ENCODE data around the gene TRAPPC2L. TPM values are rescaled to one million over a fixed set of nuclear protein-coding genes. Genes with fewer than 3 reads are reported as not detected.

TRAPPC2L gene
- total RNA-seq, 1 donor from 2014 or later: 63.3 TPM

- intact Hi-C loops (cut with micrococcal nuclease): loop anchor here (2.0 to 5.0 kb wide), 5 partner anchors 111 to 653 kb away; partner anchors contain the start of genes SPG7 and ZFPM1
Measured at GRCh38 chr16:88856122-88856827, 652 bp upstream of the TRAPPC2L start.

DNA sequence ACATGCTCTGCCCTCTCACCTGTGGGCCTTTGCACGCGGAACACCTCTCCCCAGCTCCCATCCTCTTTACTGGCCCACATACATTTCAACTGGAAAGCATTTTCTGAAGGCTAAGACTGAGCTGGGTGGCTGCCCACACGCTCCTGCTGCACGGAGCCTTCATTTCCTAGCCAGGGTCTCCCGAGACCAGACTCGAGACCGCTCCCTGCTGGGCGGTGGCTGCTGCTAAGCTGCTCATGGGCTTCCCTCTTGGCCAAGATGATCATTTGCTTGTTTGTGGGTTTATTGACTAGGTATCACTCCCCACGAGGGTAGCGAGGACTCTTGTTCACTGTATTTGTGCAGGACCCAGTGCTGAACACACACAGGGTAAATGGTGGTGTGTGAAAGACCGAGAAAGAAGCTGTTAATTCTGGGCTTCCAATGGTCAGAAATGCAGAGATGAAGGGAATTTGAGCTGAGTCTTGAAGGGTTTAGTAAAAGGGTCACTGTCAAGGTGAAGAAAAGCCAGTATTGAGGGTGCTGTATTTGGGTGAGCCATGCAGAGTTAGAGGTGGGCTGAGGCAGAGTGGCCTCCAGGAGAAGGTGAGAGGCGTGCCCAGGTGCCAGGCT lies 907 bp downstream of the TRAPPC2L start:
- intact Hi-C loops (cut with micrococcal nuclease): loop anchor here (1.0 to 5.0 kb wide), 16 partner anchors 42 to 651 kb away; partner anchors contain the start of genes CDH15, CDT1, MVD and SPG7

GRCh38 chr16:88859381-88860091 lies 2.6 kb downstream of the TRAPPC2L start:
- intact Hi-C loops (cut with micrococcal nuclease): loop anchor here (5.0 kb wide), 1 partner anchor 407 kb away; the partner anchor contains the start of gene ZFPM1

DNA sequence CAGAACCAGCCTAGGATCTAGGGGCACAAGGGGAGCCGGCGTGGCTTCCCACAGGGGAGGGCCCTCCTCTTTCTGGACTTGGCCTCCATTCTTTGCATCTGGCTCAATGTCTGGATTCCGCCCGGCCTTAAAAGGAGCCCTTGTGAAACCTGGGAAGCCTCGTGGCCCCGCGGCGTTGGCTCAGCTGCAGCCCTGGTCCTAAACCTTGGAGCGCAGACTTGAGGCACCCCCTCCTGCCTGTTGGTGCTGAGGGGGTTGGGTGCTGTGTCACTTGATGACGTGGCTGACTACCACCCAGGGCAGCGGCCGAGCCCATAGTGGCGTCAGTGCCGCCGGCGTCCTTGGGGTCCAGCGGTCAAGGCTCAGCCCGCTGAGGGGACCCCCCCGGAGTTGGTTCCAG lies 4.4 kb downstream of the TRAPPC2L start:
- intact Hi-C loops (cut with micrococcal nuclease): no loop called here

GRCh38 chr16:88862968-88863367 lies 6.0 kb downstream of the TRAPPC2L start:
- intact Hi-C loops (cut with micrococcal nuclease): no loop called here

DNA sequence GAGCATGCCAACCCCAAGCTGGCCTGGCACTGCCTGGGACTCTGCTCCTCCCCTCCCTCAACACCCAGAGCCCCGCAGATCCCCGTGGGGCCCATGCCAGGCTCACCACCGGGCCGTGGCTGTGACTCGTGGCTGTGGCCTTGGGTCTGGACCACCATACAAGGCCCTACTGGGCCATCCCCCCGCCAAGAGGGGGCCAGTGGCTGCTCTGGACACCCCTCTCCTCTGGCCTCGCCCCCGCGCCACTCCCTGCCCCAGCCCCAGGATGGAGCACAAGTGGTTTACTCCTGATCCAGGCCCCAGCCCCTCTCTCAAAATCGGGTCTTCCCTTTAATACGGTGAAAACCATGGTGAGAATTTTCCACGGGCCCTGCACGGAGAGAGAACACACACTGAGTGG lies 6.5 kb downstream of the TRAPPC2L start:
- intact Hi-C loops (cut with micrococcal nuclease): no loop called here

DNA sequence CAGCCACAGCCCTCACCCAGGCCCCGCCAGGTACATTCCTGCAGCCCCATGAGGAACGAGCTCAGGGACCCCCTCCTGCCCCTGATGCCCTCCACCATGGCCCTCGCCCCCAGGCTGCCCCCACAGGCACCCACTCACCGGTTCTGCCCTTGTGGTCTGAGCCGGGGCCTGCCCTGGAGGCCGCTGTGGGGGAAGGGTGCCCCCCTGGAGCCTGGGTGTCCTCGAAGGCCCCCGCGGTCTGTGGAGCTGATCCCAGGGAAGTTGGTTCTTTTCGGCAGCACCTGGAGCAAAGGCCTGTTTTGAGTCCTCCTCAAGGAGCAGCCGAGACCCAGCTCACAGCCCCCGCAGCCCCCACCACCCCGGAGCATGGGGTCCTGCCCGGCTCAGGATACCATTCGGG lies 7.2 kb downstream of the TRAPPC2L start:
- intact Hi-C loops (cut with micrococcal nuclease): no loop called here

GRCh38 chr16:88864521-88864920 lies 7.6 kb downstream of the TRAPPC2L start:
- intact Hi-C loops (cut with micrococcal nuclease): no loop called here

GRCh38 chr16:88865310-88865709 lies 8.4 kb downstream of the TRAPPC2L start:
- intact Hi-C loops (cut with micrococcal nuclease): no loop called here

DNA sequence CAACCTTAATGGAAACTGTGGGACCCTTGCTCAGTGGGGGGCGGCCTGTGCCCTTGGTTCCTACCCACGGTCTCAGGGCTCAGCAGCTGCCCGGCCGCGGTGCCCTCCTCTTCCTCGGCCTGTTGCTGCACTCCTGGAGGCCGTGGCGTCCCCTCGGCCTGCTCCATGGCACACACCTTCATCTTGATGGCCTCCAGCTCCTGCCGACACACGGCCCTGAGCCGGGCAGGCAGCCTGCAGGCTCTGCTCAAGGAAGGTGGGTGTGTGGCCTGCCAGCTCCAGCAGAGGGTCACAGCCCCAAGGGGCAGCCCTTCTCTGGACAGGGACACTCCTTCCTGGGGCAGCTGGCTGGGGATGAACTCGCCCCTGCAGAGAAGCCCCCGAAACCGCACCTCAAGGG lies 8.8 kb downstream of the TRAPPC2L start:
- intact Hi-C loops (cut with micrococcal nuclease): no loop called here

- intact Hi-C loops (cut with micrococcal nuclease): no loop called here
Measured at GRCh38 chr16:88866151-88866920, 9.4 kb downstream of the TRAPPC2L start, which contains the start of gene PABPN1L. TSS of gene PABPN1L (minus strand) at chr16:88866660. CDS start at chr16:88866606, 54 bp downstream.

GRCh38 chr16:88867581-88868246 lies 10.8 kb downstream of the TRAPPC2L start:
- intact Hi-C loops (cut with micrococcal nuclease): no loop called here

- intact Hi-C loops (cut with micrococcal nuclease): no loop called here
Measured at GRCh38 chr16:88868974-88869672, 12.2 kb downstream of the TRAPPC2L start.

DNA sequence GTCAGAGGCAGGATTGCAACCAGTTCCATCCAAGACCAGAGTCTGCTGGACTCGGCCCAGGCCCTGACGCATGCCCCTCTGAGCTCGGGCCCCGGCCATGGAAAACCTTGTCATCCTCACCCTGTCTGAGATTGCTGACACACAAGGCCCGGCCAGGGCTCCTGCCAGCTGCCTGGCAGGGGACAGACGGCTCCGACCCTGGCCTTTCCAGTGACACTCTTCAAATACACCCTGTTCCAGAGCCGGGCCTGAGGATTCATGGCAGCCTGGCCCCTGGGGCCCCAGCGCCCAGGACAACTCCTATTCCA lies 12.7 kb downstream of the TRAPPC2L start:
- intact Hi-C loops (cut with micrococcal nuclease): no loop called here

- intact Hi-C loops (cut with micrococcal nuclease): no loop called here
Measured at GRCh38 chr16:88870608-88871348, 13.9 kb downstream of the TRAPPC2L start.

- intact Hi-C loops (cut with micrococcal nuclease): no loop called here
Measured at GRCh38 chr16:88871349-88871702, 14.4 kb downstream of the TRAPPC2L start.

GRCh38 chr16:88871730-88872416 lies 14.9 kb downstream of the TRAPPC2L start:
- intact Hi-C loops (cut with micrococcal nuclease): no loop called here

DNA sequence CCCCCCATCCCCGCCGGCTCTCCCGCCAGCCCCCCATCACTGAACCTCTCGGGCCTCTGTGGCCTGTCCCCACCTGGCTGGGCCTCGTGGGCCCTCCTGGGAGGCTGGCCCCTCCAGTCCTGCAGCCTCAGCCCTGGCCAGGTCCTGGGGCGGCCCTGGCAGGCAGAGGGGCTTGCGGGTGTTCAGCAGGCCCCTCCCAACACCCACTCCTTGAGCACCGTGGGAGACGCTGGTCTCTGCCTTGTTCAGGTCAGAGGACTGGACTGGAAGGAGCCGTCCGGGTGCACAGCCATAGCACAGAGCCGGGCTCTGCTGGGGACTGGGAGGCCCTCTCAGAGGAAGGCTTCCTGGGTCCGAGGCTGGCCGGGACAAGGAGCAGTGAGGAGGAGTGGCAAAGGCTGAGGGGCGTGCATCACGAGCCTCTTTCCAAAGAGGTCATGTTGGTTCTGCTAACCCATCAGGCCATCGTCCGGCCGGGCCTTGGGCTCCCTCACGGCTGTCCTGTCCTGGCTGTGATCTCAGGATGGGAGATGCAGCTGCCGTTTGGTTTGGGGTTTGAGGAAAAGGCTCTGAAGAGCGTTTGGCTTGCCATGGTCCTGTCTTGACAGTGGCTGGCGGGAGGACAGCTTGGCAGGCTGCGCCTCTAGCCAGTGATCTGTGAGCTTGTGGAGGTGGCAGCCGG lies 15.9 kb downstream of the TRAPPC2L start:
- intact Hi-C loops (cut with micrococcal nuclease): no loop called here

Measured in T-helper 1 cell treated with Interleukin-12 subunit alpha and Interleukin-12 subunit beta and Interleukin-4 antibody, amounts not matched to agents 30 ng/mL and 1 ng/mL, for 36 hours (primary cell).